H1 (cell line): Measurements from ENCODE around the gene ANKRD65. TPM values are rescaled to one million over a fixed set of nuclear protein-coding genes. Genes with fewer than 3 reads are reported as not detected.

ENCODE experiments used
- ATF2 ChIP-seq: IDR thresholded peaks from 2 replicates; pipeline ENCODE4 v1.6.1; 2012; ENCODE audit warnings: low read length, inconsistent platforms
- EGR1 ChIP-seq: IDR thresholded peaks from 2 replicates; pipeline ENCODE4 v1.6.1; 2011; ENCODE audit warnings: low read depth, low read length, borderline replicate concordance
- GTF2F1 ChIP-seq: IDR thresholded peaks from 2 replicates; pipeline ENCODE4 v1.6.1; 2012; ENCODE audit warnings: low read depth, low read length, improper control_type of control experiment, borderline replicate concordance
- KDM4A ChIP-seq: IDR thresholded peaks from one replicate; pipeline ENCODE4 v1.7.1; 2012; ENCODE audit warnings: low read depth, mild to moderate bottlenecking, moderate library complexity, low read length, inconsistent platforms; ENCODE audit not compliant: severe bottlenecking
- SP4 ChIP-seq: IDR thresholded peaks from 2 replicates; pipeline ENCODE4 v1.6.1; 2012; ENCODE audit warnings: low read length, inconsistent platforms
- TBP ChIP-seq: IDR thresholded peaks from 2 replicates; pipeline ENCODE4 v1.6.1; 2011; ENCODE audit warnings: low read depth, low read length, improper control_type of control experiment
- polyA plus RNA-seq, 7 experiments: library from polyadenylated mRNA; depleted of rRNA in 3 of 7; stranded (reverse) in 5 of 7; unstranded in 2 of 7; fragments of >200 nt in 5 of 7; fragments of 200-250 nt in 2 of 7; gene quantifications; 1 replicate in 5 of 7; 2 replicates in 1 of 7; 4 replicates in 1 of 7; pipeline versions ENCODE4 v1.2.1 to v1.2.3, GENCODE V29; 2011 to 2013; ENCODE audit warnings: missing spikeins in 2 of 7, mixed read lengths in 2 of 7
- total RNA-seq: library from RNA; stranded (reverse); fragmentation: NEBNext Ultra II Directional; extraction: Animal tissue kit (Norgen Biotek cat#: 25700); gene quantifications from 2 replicates; pipeline ENCODE4 v1.2.1, GENCODE V29; 2021

Gene ANKRD65
- total and polyA plus RNA-seq, 2 of the 8 experiments (the other 6 are each of a cell fraction or from before 2014, with no cell fraction given) = 1.8 to 2.0 TPM

GRCh38 chr1:1438531-1439381 lies 17.7 kb upstream of the ANKRD65 start (continued):
- no peak for TF ChIP-seq ATF2
- TF ChIP-seq EGR1 = no peak
- no peak for TF ChIP-seq GTF2F1
- no peak for TF ChIP-seq KDM4A
- no peak for TF ChIP-seq TBP
- TF ChIP-seq SP4 = no peak
- TF ChIP-seq, all 59 proteins: peak for 0
